ENCODE measurements around the gene PODXL2.
A peak's percentile ranks its signal among the peaks of the same experiment; 100 is the strongest.
"Not testable (repeated sequence)": the region's sequence is repeated elsewhere in the genome, so short reads cannot be mapped to it uniquely, and the experiment has no call there.

The PODXL2 gene

GRCh38 chr3:127628788-127629466 is at the start of gene PODXL2:
Gene PODXL2, plus strand, starts transcription at chr3:127629185. Its CDS starts 35 bp downstream, at chr3:127629220.
- DNase-seq = peak; percentile 39

GRCh38 chr3:127580327-127581060 is 48.5 kb upstream of the PODXL2 start:
- DNase-seq = no peak

GRCh38 chr3:127584734-127585133 is 44.3 kb upstream of the PODXL2 start:
- DNase-seq = no peak

- DNase-seq = peak; percentile 75
Observed at GRCh38 chr3:127585163-127585812, 43.7 kb upstream of the PODXL2 start.

GRCh38 chr3:127585813-127586413 is 43.1 kb upstream of the PODXL2 start:
- DNase-seq = no peak

- DNase-seq = no peak
Observed at GRCh38 chr3:127587876-127588275, 41.1 kb upstream of the PODXL2 start.

GRCh38 chr3:127588806-127589577 is 40.0 kb upstream of the PODXL2 start:
- DNase-seq = no peak

- no peak for DNase-seq
Observed at GRCh38 chr3:127589600-127590281, 39.2 kb upstream of the PODXL2 start.

GRCh38 chr3:127590282-127590592 is 38.7 kb upstream of the PODXL2 start:
- no peak for DNase-seq

- peak; percentile 97 for DNase-seq
Observed at GRCh38 chr3:127590593-127591465, 38.2 kb upstream of the PODXL2 start, which contains the start of gene TPRA1. Gene TPRA1, minus strand, starts transcription at chr3:127590733. Its CDS starts 10,587 bp downstream, at chr3:127580146.

GRCh38 chr3:127593178-127593577 is 35.8 kb upstream of the PODXL2 start:
- DNase-seq = no peak

- no peak for DNase-seq
Observed at GRCh38 chr3:127595303-127595702, 33.7 kb upstream of the PODXL2 start.

- no peak for DNase-seq
Observed at GRCh38 chr3:127597020-127597771, 31.8 kb upstream of the PODXL2 start.

GRCh38 chr3:127598841-127599570 is 30.0 kb upstream of the PODXL2 start:
- peak; percentile 34 for DNase-seq

- no peak for DNase-seq
Observed at GRCh38 chr3:127600749-127601456, 28.1 kb upstream of the PODXL2 start.

- DNase-seq = no peak
Observed at GRCh38 chr3:127604035-127604434, 24.9 kb upstream of the PODXL2 start.

GRCh38 chr3:127604546-127605165 is 24.3 kb upstream of the PODXL2 start:
- DNase-seq = no peak

GRCh38 chr3:127605547-127605946 is 23.4 kb upstream of the PODXL2 start:
- DNase-seq = not testable (repeated sequence)

Measured in DMS79 treated with DMSO at 0.1 percent for 48 hours (cell line).